GM18907 (cell line): Measurements from ENCODE around the gene STAT1.
"Not testable (repeated sequence)": the region's sequence is repeated elsewhere in the genome, so short reads cannot be mapped to it uniquely, and the experiment has no call there.

Experiments
- ATAC-seq: cut with Tn5 transposase; IDR thresholded peaks from one replicate; pipeline ENCODE4 v1.9.1; 2021; ENCODE audit warnings: mild to moderate bottlenecking, moderate library complexity; ENCODE audit not compliant: unreplicated experiment

STAT1 gene

GRCh38 chr2:191009541-191010374 lies 4.2 kb downstream of the STAT1 start:
- no peak for ATAC-seq

- no peak for ATAC-seq
These were observed 5.7 kb downstream of the STAT1 start for GRCh38 chr2:191008286-191008685.

GRCh38 chr2:191006997-191007783 lies 6.8 kb downstream of the STAT1 start:
- no peak for ATAC-seq

GRCh38 chr2:191006297-191006696 lies 7.7 kb downstream of the STAT1 start:
- no peak for ATAC-seq

- no peak for ATAC-seq
These were observed 10.3 kb downstream of the STAT1 start for GRCh38 chr2:191003405-191004309.

GRCh38 chr2:191001624-191002023 lies 12.3 kb downstream of the STAT1 start:
- ATAC-seq = no peak

- no peak for ATAC-seq
These were observed 12.9 kb downstream of the STAT1 start for GRCh38 chr2:191001032-191001431.

GRCh38 chr2:190999949-191000665 lies 13.9 kb downstream of the STAT1 start:
- ATAC-seq = no peak

GRCh38 chr2:190999058-190999457 lies 14.9 kb downstream of the STAT1 start:
- no peak for ATAC-seq

GRCh38 chr2:190997526-190998113 lies 16.4 kb downstream of the STAT1 start:
- ATAC-seq = no peak

- ATAC-seq = no peak
These were observed 17.0 kb downstream of the STAT1 start for GRCh38 chr2:190996947-190997346.

GRCh38 chr2:190996338-190996946 lies 17.5 kb downstream of the STAT1 start:
- ATAC-seq = no peak

- not testable (repeated sequence) for ATAC-seq
These were observed 18.7 kb downstream of the STAT1 start for GRCh38 chr2:190995315-190995714.

GRCh38 chr2:190994148-190994547 lies 19.8 kb downstream of the STAT1 start:
- ATAC-seq = no peak

- no peak for ATAC-seq
These were observed 20.7 kb downstream of the STAT1 start for GRCh38 chr2:190993292-190993643.

- ATAC-seq = no peak
These were observed 23.8 kb downstream of the STAT1 start for GRCh38 chr2:190990132-190990531.

GRCh38 chr2:190988910-190989309 lies 25.1 kb downstream of the STAT1 start:
- no peak for ATAC-seq

GRCh38 chr2:190987938-190988337 lies 26.0 kb downstream of the STAT1 start:
- ATAC-seq = no peak

- ATAC-seq = no peak
These were observed 26.9 kb downstream of the STAT1 start for GRCh38 chr2:190987116-190987515.
